ENCODE measurements around the gene DNAJB7.

DNAJB7 gene

DNA sequence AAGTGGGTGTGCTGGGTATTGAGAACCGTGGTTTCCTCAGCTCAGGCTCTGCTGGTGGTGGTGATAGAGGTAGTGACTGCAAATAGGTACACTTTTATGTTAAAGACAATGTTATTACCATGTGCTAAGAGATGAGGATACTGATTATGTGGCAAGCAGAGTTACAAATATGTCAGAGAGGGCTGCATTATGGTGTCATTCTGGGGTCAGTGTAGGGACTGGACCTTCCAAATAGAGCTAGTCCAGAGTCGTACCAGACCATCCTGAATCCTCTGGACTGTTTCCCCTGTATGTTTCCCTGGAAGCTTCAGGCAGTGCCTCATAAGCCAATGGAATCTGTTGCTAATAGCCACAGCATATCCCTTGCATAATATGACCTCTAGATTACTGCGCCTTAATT lies at the start of gene DNAJB7:
DNAJB7 (minus strand) TSS at position 101 of the 400 bp plus-strand sequence. CDS start 119 bp downstream, outside the sequence.
- H3K27me3 ChIP-seq (ENCODE audit: control insufficient read depth in 1 of 2, insufficient read depth in 2 of 2, low read length in 2 of 2) = no peaks in the 10 kb centered on the region
- H3K9me3 ChIP-seq (ENCODE audit: control insufficient read depth in 2 of 2, low read length in 2 of 2) = no peaks in the 10 kb centered on the region
- no peak within 1 kb of the TSS for H3K27ac ChIP-seq (ENCODE audit: low read length)
- peak within 1 kb of the TSS in 1 of 2 donors; percentile 2 for H3K9ac ChIP-seq (ENCODE audit: low read length in 2 of 2)
- H3K4me3 ChIP-seq (ENCODE audit: low read length in 2 of 2) = no peak within 1 kb of the TSS
- peaks cover 0 to 5% of the 10 kb centered on the region in 2 donors for H3K36me3 ChIP-seq (ENCODE audit: control insufficient read depth in 2 of 2, insufficient read depth in 2 of 2, low read length in 2 of 2)
- peaks cover 6% of the 10 kb centered on the region for H3K4me1 ChIP-seq (ENCODE audit: control insufficient read depth, insufficient read depth, low read length)

DNA sequence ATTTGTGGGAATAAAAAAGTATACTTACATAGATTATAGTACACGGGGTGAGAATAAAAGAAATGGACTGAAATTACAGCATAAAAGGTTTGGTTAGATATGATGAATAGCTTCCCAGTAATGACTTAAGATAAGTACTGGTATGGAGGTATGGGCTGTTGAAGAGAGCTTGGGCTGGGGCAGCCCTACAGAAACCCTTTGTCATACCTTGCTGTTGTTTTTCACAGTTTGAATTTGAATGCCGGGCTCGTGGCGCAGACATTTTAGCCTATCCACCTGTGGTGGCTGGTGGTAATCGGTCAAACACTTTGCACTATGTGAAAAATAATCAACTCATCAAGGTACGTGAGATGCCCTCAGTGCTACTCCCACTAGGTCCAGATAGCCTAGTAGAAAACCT lies 47.0 kb upstream of the DNAJB7 start:
- Histone ChIP-seq H3K4me3 (ENCODE audit: low read length in 2 of 2) (no peak overlapping the region), H3K36me3 (ENCODE audit: control insufficient read depth in 2 of 2, insufficient read depth in 2 of 2, low read length in 2 of 2) (peaks cover 6 to 10% of the 10 kb centered on the region in 2 donors), H3K27me3 (ENCODE audit: control insufficient read depth in 1 of 2, insufficient read depth in 2 of 2, low read length in 2 of 2) (no peaks in the 10 kb centered on the region), H3K4me1 (ENCODE audit: control insufficient read depth, insufficient read depth, low read length) (no peaks in the 10 kb centered on the region), H3K9ac (ENCODE audit: low read length in 2 of 2) (no peak overlapping the region), H3K9me3 (ENCODE audit: control insufficient read depth in 2 of 2, low read length in 2 of 2) (no peaks in the 10 kb centered on the region), H3K27ac (ENCODE audit: low read length) (no peak overlapping the region)

DNA sequence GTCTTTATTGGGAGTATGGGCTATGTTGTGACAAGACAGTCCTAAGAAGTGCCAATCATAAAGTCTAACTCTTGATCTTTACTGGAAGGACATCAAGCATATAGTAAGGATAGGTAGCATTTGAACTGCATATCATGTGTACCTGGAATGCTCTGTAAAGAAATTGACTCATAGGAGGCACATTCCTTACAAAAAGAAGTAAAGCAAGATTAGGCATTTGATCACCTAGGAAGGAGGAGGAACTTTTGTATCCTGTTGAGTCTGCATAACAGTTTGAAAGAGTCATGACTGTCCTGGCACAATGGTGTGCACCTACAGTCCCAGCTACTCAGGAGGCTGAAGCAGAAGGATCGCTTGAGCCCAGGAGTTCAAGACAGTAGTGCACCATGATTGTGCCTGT lies 42.2 kb upstream of the DNAJB7 start:
- Histone ChIP-seq H3K27me3 (ENCODE audit: control insufficient read depth in 1 of 2, insufficient read depth in 2 of 2, low read length in 2 of 2) (no peaks in the 10 kb centered on the region), H3K4me1 (ENCODE audit: control insufficient read depth, insufficient read depth, low read length) (no peaks in the 10 kb centered on the region), H3K36me3 (ENCODE audit: control insufficient read depth in 2 of 2, insufficient read depth in 2 of 2, low read length in 2 of 2) (peaks cover 4 to 6% of the 10 kb centered on the region in 2 donors), H3K4me3 (ENCODE audit: low read length in 2 of 2) (no peak overlapping the region), H3K9ac (ENCODE audit: low read length in 2 of 2) (no peak overlapping the region), H3K27ac (ENCODE audit: low read length) (no peak overlapping the region), H3K9me3 (ENCODE audit: control insufficient read depth in 2 of 2, low read length in 2 of 2) (no peaks in the 10 kb centered on the region)

DNA sequence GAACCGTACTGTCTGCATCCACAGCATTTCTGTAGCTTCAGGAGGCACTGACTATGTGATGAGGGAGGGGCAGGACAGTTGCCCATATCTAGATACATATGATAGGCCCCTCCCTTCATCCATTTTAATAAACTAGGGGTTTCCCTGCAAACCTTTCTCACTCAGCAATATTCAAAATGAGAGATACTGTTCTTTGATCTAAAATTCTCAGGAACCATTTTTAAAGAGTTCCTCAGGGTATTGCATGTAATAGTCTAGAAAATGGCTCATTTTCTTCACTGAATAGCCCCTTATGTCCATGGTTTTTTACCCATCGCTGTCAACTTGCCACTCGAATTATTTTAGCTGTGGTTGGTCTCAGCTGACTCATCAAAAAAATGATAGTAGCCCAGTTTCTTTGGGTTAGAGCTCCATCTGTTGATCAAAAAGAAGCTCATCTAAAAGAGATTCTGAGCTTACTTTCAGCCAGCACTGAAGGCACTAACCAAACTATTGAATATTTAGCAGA lies 37.0 kb upstream of the DNAJB7 start:
- Histone ChIP-seq H3K4me1 (ENCODE audit: control insufficient read depth, insufficient read depth, low read length) (no peaks in the 10 kb centered on the region), H3K36me3 (ENCODE audit: control insufficient read depth in 2 of 2, insufficient read depth in 2 of 2, low read length in 2 of 2) (peaks cover 0 to 3% of the 10 kb centered on the region in 2 donors), H3K9ac (ENCODE audit: low read length in 2 of 2) (no peak overlapping the region), H3K4me3 (ENCODE audit: low read length in 2 of 2) (no peak overlapping the region), H3K27ac (ENCODE audit: low read length) (no peak overlapping the region), H3K27me3 (ENCODE audit: control insufficient read depth in 1 of 2, insufficient read depth in 2 of 2, low read length in 2 of 2) (no peaks in the 10 kb centered on the region), H3K9me3 (ENCODE audit: control insufficient read depth in 2 of 2, low read length in 2 of 2) (no peaks in the 10 kb centered on the region)

DNA sequence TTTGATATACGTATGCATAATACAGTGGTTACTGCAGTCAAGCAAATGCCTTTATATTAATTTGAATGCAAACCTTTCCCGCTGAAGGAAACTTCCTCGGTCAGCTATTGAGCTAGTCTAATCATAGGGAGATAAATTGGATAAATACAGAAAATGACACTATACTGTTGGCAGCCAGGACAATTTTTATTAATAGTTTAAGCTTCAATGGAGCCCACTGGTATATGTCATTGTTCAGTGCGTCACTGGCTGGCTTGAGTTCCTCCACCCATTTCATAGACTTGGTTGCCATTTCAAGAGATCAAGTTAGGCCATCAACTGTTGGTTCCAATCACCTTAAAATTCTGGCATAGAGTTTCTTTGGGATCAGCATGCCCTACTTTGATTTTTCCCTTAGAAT lies 32.5 kb upstream of the DNAJB7 start:
- H3K27ac ChIP-seq (ENCODE audit: low read length) = no peak overlapping the region
- H3K9ac ChIP-seq (ENCODE audit: low read length in 2 of 2) = no peak overlapping the region
- H3K27me3 ChIP-seq (ENCODE audit: control insufficient read depth in 1 of 2, insufficient read depth in 2 of 2, low read length in 2 of 2) = no peaks in the 10 kb centered on the region
- no peaks in the 10 kb centered on the region for H3K9me3 ChIP-seq (ENCODE audit: control insufficient read depth in 2 of 2, low read length in 2 of 2)
- H3K36me3 ChIP-seq (ENCODE audit: control insufficient read depth in 2 of 2, insufficient read depth in 2 of 2, low read length in 2 of 2) = peaks cover 3 to 9% of the 10 kb centered on the region in 2 donors
- H3K4me3 ChIP-seq (ENCODE audit: low read length in 2 of 2) = no peak overlapping the region
- H3K4me1 ChIP-seq (ENCODE audit: control insufficient read depth, insufficient read depth, low read length) = no peaks in the 10 kb centered on the region

DNA sequence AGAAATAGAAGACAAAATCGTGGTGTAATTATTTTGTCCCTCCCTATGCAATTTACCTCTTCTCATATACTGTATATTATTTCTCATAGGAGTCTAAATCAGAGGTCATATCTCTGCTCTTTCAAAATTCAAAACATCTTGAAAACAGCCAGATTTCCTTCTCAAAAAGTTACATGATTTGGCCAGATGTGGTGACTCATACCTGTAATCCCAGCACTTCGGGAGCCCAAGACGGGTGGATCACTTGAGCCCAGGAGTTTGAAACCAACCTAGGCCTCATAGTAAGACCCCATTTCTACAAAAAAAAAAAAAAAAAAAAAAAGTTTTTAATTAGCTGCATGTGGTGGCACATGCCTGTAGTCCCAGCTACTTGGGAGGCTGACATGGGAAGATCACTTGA lies 29.0 kb upstream of the DNAJB7 start:
- Histone ChIP-seq H3K9me3 (ENCODE audit: control insufficient read depth in 2 of 2, low read length in 2 of 2) (no peaks in the 10 kb centered on the region), H3K27me3 (ENCODE audit: control insufficient read depth in 1 of 2, insufficient read depth in 2 of 2, low read length in 2 of 2) (no peaks in the 10 kb centered on the region), H3K9ac (ENCODE audit: low read length in 2 of 2) (no peak overlapping the region), H3K36me3 (ENCODE audit: control insufficient read depth in 2 of 2, insufficient read depth in 2 of 2, low read length in 2 of 2) (peaks cover 9 to 26% of the 10 kb centered on the region in 2 donors), H3K27ac (ENCODE audit: low read length) (no peak overlapping the region), H3K4me3 (ENCODE audit: low read length in 2 of 2) (no peak overlapping the region), H3K4me1 (ENCODE audit: control insufficient read depth, insufficient read depth, low read length) (no peaks in the 10 kb centered on the region)

DNA sequence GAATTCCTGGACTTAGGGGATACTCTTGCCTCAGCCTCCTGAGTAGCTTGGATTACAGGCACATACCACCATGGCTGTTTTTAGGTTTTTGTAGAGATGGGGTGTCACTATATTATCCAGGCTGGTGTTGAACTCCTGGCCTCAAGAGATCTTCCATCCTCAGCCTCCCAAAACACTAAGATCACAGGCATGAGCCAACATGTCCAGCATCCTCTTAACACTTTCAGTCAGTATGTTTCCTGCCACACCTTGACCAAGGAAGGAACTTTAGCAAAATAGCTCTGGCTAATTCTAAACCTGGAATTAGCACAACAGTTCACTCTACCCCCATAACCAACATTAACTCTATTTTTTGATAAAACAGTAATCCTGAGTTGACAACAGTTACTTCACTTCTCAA lies 27.2 kb upstream of the DNAJB7 start:
- H3K9ac ChIP-seq (ENCODE audit: low read length in 2 of 2) = no peak overlapping the region
- H3K4me3 ChIP-seq (ENCODE audit: low read length in 2 of 2) = no peak overlapping the region
- no peaks in the 10 kb centered on the region for H3K9me3 ChIP-seq (ENCODE audit: control insufficient read depth in 2 of 2, low read length in 2 of 2)
- no peaks in the 10 kb centered on the region for H3K4me1 ChIP-seq (ENCODE audit: control insufficient read depth, insufficient read depth, low read length)
- no peak overlapping the region for H3K27ac ChIP-seq (ENCODE audit: low read length)
- peaks cover 11 to 27% of the 10 kb centered on the region in 2 donors for H3K36me3 ChIP-seq (ENCODE audit: control insufficient read depth in 2 of 2, insufficient read depth in 2 of 2, low read length in 2 of 2)
- H3K27me3 ChIP-seq (ENCODE audit: control insufficient read depth in 1 of 2, insufficient read depth in 2 of 2, low read length in 2 of 2) = no peaks in the 10 kb centered on the region

DNA sequence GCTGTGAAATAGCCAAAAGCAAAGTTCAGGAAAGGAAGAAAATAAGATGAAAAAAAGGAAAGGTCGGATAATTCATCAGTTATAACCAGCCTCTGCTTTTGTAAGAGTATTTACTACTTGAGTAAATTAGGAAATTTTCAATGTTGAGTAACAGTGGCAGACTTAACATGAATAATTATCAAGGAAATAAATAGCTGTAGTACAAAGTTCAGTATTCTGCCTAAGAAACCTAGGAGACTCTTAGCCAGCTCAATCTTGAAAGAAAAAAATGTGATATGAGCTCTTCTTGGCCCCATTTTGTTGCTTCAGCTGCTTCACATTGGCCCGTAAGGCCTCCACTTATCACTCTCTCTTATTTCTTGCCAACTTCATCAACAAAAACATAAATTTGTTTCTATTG lies 17.0 kb upstream of the DNAJB7 start:
- Histone ChIP-seq H3K4me3 (ENCODE audit: low read length in 2 of 2) (no peak overlapping the region), H3K27me3 (ENCODE audit: control insufficient read depth in 1 of 2, insufficient read depth in 2 of 2, low read length in 2 of 2) (no peaks in the 10 kb centered on the region), H3K9ac (ENCODE audit: low read length in 2 of 2) (no peak overlapping the region), H3K27ac (ENCODE audit: low read length) (no peak overlapping the region), H3K9me3 (ENCODE audit: control insufficient read depth in 2 of 2, low read length in 2 of 2) (no peaks in the 10 kb centered on the region), H3K4me1 (ENCODE audit: control insufficient read depth, insufficient read depth, low read length) (no peaks in the 10 kb centered on the region), H3K36me3 (ENCODE audit: control insufficient read depth in 2 of 2, insufficient read depth in 2 of 2, low read length in 2 of 2) (peaks cover 16 to 17% of the 10 kb centered on the region in 2 donors)

DNA sequence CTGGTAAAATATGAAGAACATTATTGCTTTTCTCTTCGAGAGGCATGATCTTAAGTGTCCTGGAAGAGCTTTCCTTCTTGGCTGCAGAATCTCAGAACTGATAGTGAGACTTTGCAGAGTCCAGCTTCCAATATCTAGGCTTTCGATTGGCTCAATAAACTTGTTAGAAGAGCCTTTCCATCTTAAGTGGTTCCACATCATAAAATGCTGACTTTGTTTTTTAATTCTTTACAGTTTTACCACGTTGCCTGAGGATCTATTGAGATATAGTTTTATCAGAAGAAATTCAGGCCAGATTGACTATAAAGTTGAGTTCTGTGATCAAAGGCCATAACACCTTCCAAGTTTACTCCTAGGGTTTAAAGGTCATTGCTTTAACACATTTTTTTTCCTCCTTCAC lies 15.6 kb upstream of the DNAJB7 start:
- Histone ChIP-seq H3K36me3 (ENCODE audit: control insufficient read depth in 2 of 2, insufficient read depth in 2 of 2, low read length in 2 of 2) (peaks cover 10 to 13% of the 10 kb centered on the region in 2 donors), H3K27ac (ENCODE audit: low read length) (no peak overlapping the region), H3K9me3 (ENCODE audit: control insufficient read depth in 2 of 2, low read length in 2 of 2) (no peaks in the 10 kb centered on the region), H3K9ac (ENCODE audit: low read length in 2 of 2) (no peak overlapping the region), H3K4me3 (ENCODE audit: low read length in 2 of 2) (no peak overlapping the region), H3K4me1 (ENCODE audit: control insufficient read depth, insufficient read depth, low read length) (no peaks in the 10 kb centered on the region), H3K27me3 (ENCODE audit: control insufficient read depth in 1 of 2, insufficient read depth in 2 of 2, low read length in 2 of 2) (no peaks in the 10 kb centered on the region)

DNA sequence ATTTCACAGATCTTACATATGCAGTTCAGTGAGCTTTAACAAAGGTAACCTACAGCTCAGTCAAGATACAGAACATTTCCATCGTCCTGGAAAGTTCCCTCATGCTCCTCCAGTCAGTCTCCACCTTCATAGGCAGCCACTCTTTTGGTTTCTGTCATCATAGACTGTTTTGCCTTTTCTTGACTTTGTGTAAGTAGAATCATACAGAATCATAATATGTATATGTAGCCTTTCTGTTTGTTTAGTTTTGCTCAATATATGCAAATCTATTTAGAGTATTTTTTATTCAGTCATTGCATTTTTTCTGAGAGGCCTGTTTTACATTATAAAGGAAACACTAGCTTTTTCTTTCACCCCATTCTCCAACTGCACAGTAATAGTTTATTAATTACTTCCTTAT lies 15.0 kb upstream of the DNAJB7 start:
- Histone ChIP-seq H3K27ac (ENCODE audit: low read length) (no peak overlapping the region), H3K4me1 (ENCODE audit: control insufficient read depth, insufficient read depth, low read length) (no peaks in the 10 kb centered on the region), H3K9me3 (ENCODE audit: control insufficient read depth in 2 of 2, low read length in 2 of 2) (no peaks in the 10 kb centered on the region), H3K27me3 (ENCODE audit: control insufficient read depth in 1 of 2, insufficient read depth in 2 of 2, low read length in 2 of 2) (no peaks in the 10 kb centered on the region), H3K9ac (ENCODE audit: low read length in 2 of 2) (no peak overlapping the region), H3K36me3 (ENCODE audit: control insufficient read depth in 2 of 2, insufficient read depth in 2 of 2, low read length in 2 of 2) (peaks cover 5 to 9% of the 10 kb centered on the region in 2 donors), H3K4me3 (ENCODE audit: low read length in 2 of 2) (no peak overlapping the region)

DNA sequence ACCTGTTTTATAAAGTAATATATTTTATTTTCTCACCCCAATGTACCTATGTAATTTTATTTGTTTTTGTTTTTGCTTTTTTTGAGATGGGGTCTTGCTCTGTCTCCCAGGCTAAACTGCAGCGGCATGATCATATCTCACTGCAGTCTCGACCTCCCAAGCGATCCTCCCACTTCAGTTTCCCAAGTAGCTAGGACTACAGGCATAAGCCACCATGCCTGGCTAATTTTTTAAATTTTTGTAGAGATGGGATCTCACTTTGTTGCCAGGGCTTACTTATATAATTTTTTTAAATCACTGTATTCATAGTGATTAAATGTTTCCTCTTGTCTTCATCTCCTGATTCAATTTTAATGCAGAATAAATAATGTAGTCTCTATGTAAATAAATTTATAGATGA lies 13.2 kb upstream of the DNAJB7 start:
- Histone ChIP-seq H3K27me3 (ENCODE audit: control insufficient read depth in 1 of 2, insufficient read depth in 2 of 2, low read length in 2 of 2) (no peaks in the 10 kb centered on the region), H3K27ac (ENCODE audit: low read length) (no peak overlapping the region), H3K4me1 (ENCODE audit: control insufficient read depth, insufficient read depth, low read length) (no peaks in the 10 kb centered on the region), H3K9ac (ENCODE audit: low read length in 2 of 2) (no peak overlapping the region), H3K9me3 (ENCODE audit: control insufficient read depth in 2 of 2, low read length in 2 of 2) (no peaks in the 10 kb centered on the region), H3K36me3 (ENCODE audit: control insufficient read depth in 2 of 2, insufficient read depth in 2 of 2, low read length in 2 of 2) (peaks cover 5 to 9% of the 10 kb centered on the region in 2 donors), H3K4me3 (ENCODE audit: low read length in 2 of 2) (no peak overlapping the region)
